ENCODE results near the gene KSR2. TPM values are rescaled to one million over a fixed set of nuclear protein-coding genes. Genes with fewer than 3 reads are reported as not detected.
A peak's percentile ranks its signal among the peaks of the same experiment; 100 is the strongest.
"Not testable (repeated sequence)": the region's sequence is repeated elsewhere in the genome, so short reads cannot be mapped to it uniquely, and the experiment has no call there.

KSR2 gene
- total RNA-seq, 2 donors from 2014 or later, result 1.1 to 2.0 TPM

GRCh38 chr12:117892441-117892840 is 76.3 kb downstream of the KSR2 start:
- no peak overlapping the region for H3K9ac ChIP-seq (ENCODE audit: extremely low read depth, low read length, poor library complexity, severe bottlenecking)
- no peaks in the 10 kb centered on the region for H3K4me1 Mint-ChIP-seq
- H3K36me3 Mint-ChIP-seq (ENCODE audit: low read depth), result no peaks in the 10 kb centered on the region
- H3K4me3 ChIP-seq (ENCODE audit: low read length), result no peak overlapping the region
- no peaks in the 10 kb centered on the region for H3K9me3 ChIP-seq (ENCODE audit: control insufficient read depth, low read length)
- H3K4me1 ChIP-seq (ENCODE audit: control insufficient read depth, insufficient read depth, low read length), result no peaks in the 10 kb centered on the region
- no peak for TF ChIP-seq CTCF (conservative IDR thresholded peaks at IDR 0.05)
- no peaks in the 10 kb centered on the region for H3K36me3 ChIP-seq (ENCODE audit: control insufficient read depth, insufficient read depth, low read length)
- no peak for DNase-seq
- no peaks in the 10 kb centered on the region for H3K27me3 ChIP-seq (ENCODE audit: control insufficient read depth, insufficient read depth, low read length, poor library complexity, severe bottlenecking)
- H3K27me3 Mint-ChIP-seq (ENCODE audit: insufficient read depth), result no peaks in the 10 kb centered on the region
- no peaks in the 10 kb centered on the region for H3K9me3 Mint-ChIP-seq
- H3K4me3 Mint-ChIP-seq, result no peak overlapping the region
- no peak overlapping the region for H3K27ac ChIP-seq (ENCODE audit: low read depth, low read length)
- no peak overlapping the region for H3K27ac Mint-ChIP-seq

- not testable (repeated sequence) for H3K4me1 ChIP-seq (ENCODE audit: control insufficient read depth, insufficient read depth, low read length); H3K36me3 Mint-ChIP-seq (ENCODE audit: low read depth); DNase-seq; H3K9me3 ChIP-seq (ENCODE audit: control insufficient read depth, low read length); H3K27ac ChIP-seq (ENCODE audit: low read depth, low read length); H3K4me3 ChIP-seq (ENCODE audit: low read length); H3K9me3 Mint-ChIP-seq; H3K4me1 Mint-ChIP-seq; H3K36me3 ChIP-seq (ENCODE audit: control insufficient read depth, insufficient read depth, low read length); H3K9ac ChIP-seq (ENCODE audit: extremely low read depth, low read length, poor library complexity, severe bottlenecking); H3K27me3 Mint-ChIP-seq (ENCODE audit: insufficient read depth); H3K27me3 ChIP-seq (ENCODE audit: control insufficient read depth, insufficient read depth, low read length, poor library complexity, severe bottlenecking); H3K27ac Mint-ChIP-seq; H3K4me3 Mint-ChIP-seq
- 94 to 100% methylated on average over 3 of the region's 3 CpGs for WGBS, 2 experiments (ENCODE audit: insufficient coverage in 1 of 2, insufficient read length in 1 of 2)
Observed at GRCh38 chr12:117891265-117891664, 77.5 kb downstream of the KSR2 start.

- Mint-ChIP-seq H3K27ac (no peak overlapping the region), H3K27me3 (ENCODE audit: insufficient read depth) (no peaks in the 10 kb centered on the region), H3K9me3 (no peaks in the 10 kb centered on the region), H3K36me3 (ENCODE audit: low read depth) (no peaks in the 10 kb centered on the region), H3K4me3 (no peak overlapping the region), H3K4me1 (no peaks in the 10 kb centered on the region)
- Histone ChIP-seq H3K9ac (ENCODE audit: extremely low read depth, low read length, poor library complexity, severe bottlenecking) (no peak overlapping the region), H3K9me3 (ENCODE audit: control insufficient read depth, low read length) (no peaks in the 10 kb centered on the region), H3K27ac (ENCODE audit: low read depth, low read length) (no peak overlapping the region), H3K4me3 (ENCODE audit: low read length) (no peak overlapping the region), H3K27me3 (ENCODE audit: control insufficient read depth, insufficient read depth, low read length, poor library complexity, severe bottlenecking) (no peaks in the 10 kb centered on the region), H3K36me3 (ENCODE audit: control insufficient read depth, insufficient read depth, low read length) (no peaks in the 10 kb centered on the region), H3K4me1 (ENCODE audit: control insufficient read depth, insufficient read depth, low read length) (no peaks in the 10 kb centered on the region)
- no peak for TF ChIP-seq CTCF (conservative IDR thresholded peaks at IDR 0.05)
- DNase-seq, result no peak
- WGBS, 2 experiments (ENCODE audit: insufficient coverage in 1 of 2, insufficient read length in 1 of 2), result 100% methylated on average over 2 of the region's 2 CpGs; no CpG with 5 or more reads in 1 of the 2 experiments
Observed at GRCh38 chr12:117890644-117891043, 78.1 kb downstream of the KSR2 start.

GRCh38 chr12:117890137-117890536 is 78.7 kb downstream of the KSR2 start:
- no peaks in the 10 kb centered on the region for H3K4me1 ChIP-seq (ENCODE audit: control insufficient read depth, insufficient read depth, low read length)
- H3K4me3 Mint-ChIP-seq, result no peak overlapping the region
- H3K27ac ChIP-seq (ENCODE audit: low read depth, low read length), result no peak overlapping the region
- no peak overlapping the region for H3K9ac ChIP-seq (ENCODE audit: extremely low read depth, low read length, poor library complexity, severe bottlenecking)
- no peak overlapping the region for H3K27ac Mint-ChIP-seq
- no peaks in the 10 kb centered on the region for H3K36me3 ChIP-seq (ENCODE audit: control insufficient read depth, insufficient read depth, low read length)
- no peaks in the 10 kb centered on the region for H3K36me3 Mint-ChIP-seq (ENCODE audit: low read depth)
- H3K27me3 Mint-ChIP-seq (ENCODE audit: insufficient read depth), result peaks cover under 1% of the 10 kb centered on the region
- peak; percentile 65 for TF ChIP-seq CTCF (conservative IDR thresholded peaks at IDR 0.05)
- H3K4me3 ChIP-seq (ENCODE audit: low read length), result no peak overlapping the region
- DNase-seq, result peak; percentile 58
- 86 to 100% methylated on average over 2 of the region's 2 CpGs for WGBS, 2 experiments (ENCODE audit: insufficient coverage in 1 of 2, insufficient read length in 1 of 2)
- no peaks in the 10 kb centered on the region for H3K27me3 ChIP-seq (ENCODE audit: control insufficient read depth, insufficient read depth, low read length, poor library complexity, severe bottlenecking)
- H3K9me3 ChIP-seq (ENCODE audit: control insufficient read depth, low read length), result no peaks in the 10 kb centered on the region
- H3K4me1 Mint-ChIP-seq, result no peaks in the 10 kb centered on the region
- no peaks in the 10 kb centered on the region for H3K9me3 Mint-ChIP-seq

Measured in endodermal cell (in vitro differentiated cells).